Measurements from ENCODE around the gene CIB1. TPM values are rescaled to one million over a fixed set of nuclear protein-coding genes. Genes with fewer than 3 reads are reported as not detected.

Gene CIB1
- total RNA-seq, 1 experiment from 2014 or later = 39.7 TPM

- CTCF ChIA-PET = interaction anchor here (0.6 kb wide), 1 partner anchor 21 kb away, joined by 4 read pairs; the partner anchor contains the start of gene TTLL13
- Histone ChIP-seq H3K9me3 (ENCODE audit: low read depth, low read length, poor library complexity, severe bottlenecking) (no peaks in the 10 kb centered on the region), H3K27ac (ENCODE audit: low read depth, low read length, poor library complexity, severe bottlenecking) (no peak overlapping the region), H3K4me3 (ENCODE audit: low read depth, low read length, poor library complexity, severe bottlenecking) (no peak overlapping the region), H3K36me3 (ENCODE audit: insufficient read depth, low read length, poor library complexity, severe bottlenecking) (peaks cover 16% of the 10 kb centered on the region), H3K4me1 (ENCODE audit: insufficient read depth, low read length, poor library complexity, severe bottlenecking) (no peaks in the 10 kb centered on the region), H3K27me3 (replicated peaks; ENCODE audit: insufficient read depth, low read depth, low read length, poor library complexity) (no peaks in the 10 kb centered on the region)
- DNase-seq (ENCODE audit: low spot score) = no peak
- intact Hi-C loops (cut with micrococcal nuclease; ENCODE audit: unreplicated experiment) = no loop called here
- POLR2A ChIA-PET (ENCODE audit: low non-redundant PET) = no interaction called here
- no TSS peak for BruUV-seq (replicated peaks)
- TF ChIP-seq EZH2 (IDR thresholded peaks at IDR 0.05; ENCODE audit: borderline replicate concordance, low read depth, low read length, poor library complexity, severe bottlenecking) (no peak), CTCF (conservative IDR thresholded peaks at IDR 0.05; ENCODE audit: low read depth, low read length) (no peak)
Measured at GRCh38 chr15:90227816-90228772, 5.6 kb downstream of the CIB1 start.

- H3K27me3 ChIP-seq (replicated peaks; ENCODE audit: insufficient read depth, low read depth, low read length, poor library complexity) = no peaks in the 10 kb centered on the region
- ChIA-PET CTCF (no interaction called here), POLR2A (ENCODE audit: low non-redundant PET) (no interaction called here)
- intact Hi-C loops (cut with micrococcal nuclease; ENCODE audit: unreplicated experiment) = no loop called here
- H3K9me3 ChIP-seq (ENCODE audit: low read depth, low read length, poor library complexity, severe bottlenecking) = no peaks in the 10 kb centered on the region
- H3K36me3 ChIP-seq (ENCODE audit: insufficient read depth, low read length, poor library complexity, severe bottlenecking) = peaks cover 16% of the 10 kb centered on the region
- TF ChIP-seq CTCF (conservative IDR thresholded peaks at IDR 0.05; ENCODE audit: low read depth, low read length) (no peak), EZH2 (IDR thresholded peaks at IDR 0.05; ENCODE audit: borderline replicate concordance, low read depth, low read length, poor library complexity, severe bottlenecking) (no peak)
- no peak overlapping the region for H3K27ac ChIP-seq (ENCODE audit: low read depth, low read length, poor library complexity, severe bottlenecking)
- BruUV-seq (replicated peaks) = no TSS peak
- no peak for DNase-seq (ENCODE audit: low spot score)
- H3K4me1 ChIP-seq (ENCODE audit: insufficient read depth, low read length, poor library complexity, severe bottlenecking) = no peaks in the 10 kb centered on the region
- no peak overlapping the region for H3K4me3 ChIP-seq (ENCODE audit: low read depth, low read length, poor library complexity, severe bottlenecking)
Measured at GRCh38 chr15:90227336-90227735, 6.4 kb downstream of the CIB1 start.

- Histone ChIP-seq H3K27ac (ENCODE audit: low read depth, low read length, poor library complexity, severe bottlenecking) (no peak overlapping the region), H3K36me3 (ENCODE audit: insufficient read depth, low read length, poor library complexity, severe bottlenecking) (peaks cover 16% of the 10 kb centered on the region), H3K4me1 (ENCODE audit: insufficient read depth, low read length, poor library complexity, severe bottlenecking) (no peaks in the 10 kb centered on the region), H3K27me3 (replicated peaks; ENCODE audit: insufficient read depth, low read depth, low read length, poor library complexity) (no peaks in the 10 kb centered on the region), H3K4me3 (ENCODE audit: low read depth, low read length, poor library complexity, severe bottlenecking) (no peak overlapping the region), H3K9me3 (ENCODE audit: low read depth, low read length, poor library complexity, severe bottlenecking) (no peaks in the 10 kb centered on the region)
- BruUV-seq (replicated peaks) = no TSS peak
- intact Hi-C loops (cut with micrococcal nuclease; ENCODE audit: unreplicated experiment) = no loop called here
- ChIA-PET CTCF (no interaction called here), POLR2A (ENCODE audit: low non-redundant PET) (no interaction called here)
- no peak for DNase-seq (ENCODE audit: low spot score)
- TF ChIP-seq EZH2 (IDR thresholded peaks at IDR 0.05; ENCODE audit: borderline replicate concordance, low read depth, low read length, poor library complexity, severe bottlenecking) (no peak), CTCF (conservative IDR thresholded peaks at IDR 0.05; ENCODE audit: low read depth, low read length) (no peak)
Measured at GRCh38 chr15:90225504-90226234, 8.1 kb downstream of the CIB1 start.

Measured in A673 (cell line).